C4-2B (cell line): Measurements from ENCODE around the gene RASA2.

Experiments
- H3K27ac ChIP-seq: fragments of 450-650 bp; 2 replicates; pipeline ENCODE4 v1.5.1; 2017
- CTCF ChIP-seq: fragments of 450-650 bp; conservative IDR thresholded peaks from 2 replicates; pipeline ENCODE4 v1.5.1; 2017; ENCODE audit warnings: mild to moderate bottlenecking
- ZFX ChIP-seq: fragments of 450-650 bp; IDR thresholded peaks from 2 replicates; pipeline ENCODE4 v1.6.1; 2017

RASA2 gene

GRCh38 chr3:141486746-141487520 is at the start of gene RASA2:
Gene RASA2 (plus strand): TSS chr3:141487027. CDS start chr3:141487084, 57 bp downstream.
- peak within 1 kb of the TSS; percentile 86 for H3K27ac ChIP-seq
- TF ChIP-seq ZFX (peak; percentile 95), CTCF (no peak)

- no peak overlapping the region for H3K27ac ChIP-seq
- no peak for TF ChIP-seq ZFX
- TF ChIP-seq CTCF = no peak
Measured at GRCh38 chr3:141439589-141439988, 47.2 kb upstream of the RASA2 start.

GRCh38 chr3:141440942-141441341 is 45.9 kb upstream of the RASA2 start:
- no peak overlapping the region for H3K27ac ChIP-seq
- TF ChIP-seq CTCF = no peak
- TF ChIP-seq ZFX = no peak

- no peak for TF ChIP-seq ZFX
- TF ChIP-seq CTCF = peak; percentile 95
- H3K27ac ChIP-seq = no peak overlapping the region
Measured at GRCh38 chr3:141441381-141442364, 45.2 kb upstream of the RASA2 start.

GRCh38 chr3:141442446-141442845 is 44.4 kb upstream of the RASA2 start:
- H3K27ac ChIP-seq = no peak overlapping the region
- TF ChIP-seq CTCF (no peak), ZFX (no peak)

- H3K27ac ChIP-seq = no peak overlapping the region
- TF ChIP-seq CTCF = no peak
- no peak for TF ChIP-seq ZFX
Measured at GRCh38 chr3:141442914-141443313, 43.9 kb upstream of the RASA2 start.
